DMS 273 (cell line): Measurements from ENCODE around the gene FANCC.
"Not testable (repeated sequence)": the region's sequence is repeated elsewhere in the genome, so short reads cannot be mapped to it uniquely, and the experiment has no call there.

ENCODE experiments used
- DNase-seq: peaks from one replicate; lab custom pipeline; 2025; ENCODE audit not compliant: unreplicated experiment; lab: John Stamatoyannopoulos, UW

The FANCC gene

DNA sequence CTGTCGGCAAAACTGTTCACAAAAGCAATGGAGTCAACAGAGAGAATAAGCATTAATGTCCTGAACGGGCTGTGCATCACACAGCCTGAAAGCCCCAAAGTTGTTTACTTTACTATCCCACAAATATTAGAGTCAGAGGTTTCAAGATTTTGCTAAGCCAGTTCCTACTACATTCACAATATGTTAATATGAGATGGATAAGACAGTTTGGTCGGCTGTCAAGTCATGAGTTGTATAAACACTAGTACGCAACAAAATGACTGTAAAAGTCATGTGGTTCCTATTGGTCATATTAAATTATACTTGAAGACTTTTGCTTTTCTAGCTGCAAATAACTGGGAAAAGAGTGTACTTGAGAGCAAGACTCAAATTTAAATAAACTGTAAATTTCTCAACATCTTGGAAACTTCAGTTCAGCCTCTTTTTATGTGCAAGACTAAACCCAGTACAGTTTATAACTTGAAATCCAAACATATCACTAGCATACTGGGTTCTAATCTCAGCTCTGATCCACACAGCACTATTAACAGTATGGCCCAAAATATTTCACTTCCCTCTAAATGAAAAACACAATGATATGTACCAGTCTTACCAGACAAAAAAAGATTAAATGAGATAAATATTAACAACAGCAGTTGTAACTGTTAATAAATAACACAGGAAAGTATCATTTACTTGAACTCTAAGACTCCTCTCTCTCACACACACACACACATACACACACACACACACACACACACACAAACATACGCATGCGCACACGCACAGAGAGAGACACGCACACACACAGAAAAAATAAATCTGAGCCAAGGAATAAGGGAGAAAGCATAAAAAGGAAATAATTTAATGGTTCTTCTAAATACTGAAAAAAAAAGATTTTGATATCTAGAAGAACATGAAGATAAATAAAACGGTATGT, 33.1 kb downstream of the FANCC start:
- DNase-seq: no peak

DNA sequence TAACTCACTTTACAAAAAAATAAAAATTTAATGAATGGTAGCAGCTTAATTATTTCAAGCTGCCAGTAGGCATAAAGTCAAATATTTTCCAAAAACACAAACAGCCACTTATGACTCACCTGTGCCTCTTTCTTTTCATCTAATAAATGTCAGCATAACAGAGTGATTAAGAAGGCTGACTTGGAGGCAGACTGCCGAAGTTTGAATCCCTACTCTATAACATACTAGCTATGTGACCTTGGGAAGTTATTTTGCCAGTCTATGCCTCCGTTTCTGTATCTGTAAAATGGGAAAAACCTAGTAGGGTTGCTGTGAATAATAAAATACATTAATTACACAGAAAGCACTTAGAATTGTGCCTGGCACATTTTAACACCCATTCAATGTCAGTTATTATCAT, 33.8 kb downstream of the FANCC start:
- no peak for DNase-seq

DNA sequence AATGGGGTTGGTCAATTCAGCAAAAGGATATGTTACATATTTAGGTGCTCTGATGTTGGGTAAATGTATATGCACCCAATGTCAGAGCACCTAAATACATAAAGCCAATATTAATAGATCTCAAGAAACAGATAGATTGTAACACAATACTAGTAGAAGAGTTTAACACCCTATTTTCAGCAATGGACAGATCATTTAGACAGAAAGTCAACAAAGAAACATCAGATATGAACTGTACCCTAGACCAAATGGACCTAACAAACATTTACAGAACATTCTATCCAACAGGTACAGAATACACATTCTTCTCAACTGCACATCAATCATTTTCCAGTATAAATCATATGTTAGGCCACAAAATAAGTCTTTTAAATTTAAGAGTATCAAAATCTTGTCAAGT, 35.2 kb downstream of the FANCC start:
- DNase-seq: no peak

DNA sequence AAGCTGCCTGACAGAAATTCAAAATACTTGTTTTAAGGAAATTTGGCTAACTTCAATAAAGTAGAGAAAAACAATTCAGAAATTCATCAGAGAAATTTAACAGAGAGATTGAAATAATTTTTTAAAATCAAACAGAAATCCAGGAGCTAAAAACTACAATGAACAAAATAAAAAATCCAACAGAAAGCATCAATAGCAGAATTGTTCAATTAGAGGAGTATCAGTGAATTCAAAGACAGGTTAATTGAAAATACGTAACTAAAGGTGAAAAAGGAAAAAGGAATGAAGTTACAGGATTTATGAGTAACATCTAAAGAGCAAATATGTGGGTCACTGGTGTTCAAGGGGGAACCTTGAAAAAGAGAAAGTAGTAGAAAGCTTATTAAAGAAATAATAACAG, 36.8 kb downstream of the FANCC start:
- DNase-seq: no peak

DNA sequence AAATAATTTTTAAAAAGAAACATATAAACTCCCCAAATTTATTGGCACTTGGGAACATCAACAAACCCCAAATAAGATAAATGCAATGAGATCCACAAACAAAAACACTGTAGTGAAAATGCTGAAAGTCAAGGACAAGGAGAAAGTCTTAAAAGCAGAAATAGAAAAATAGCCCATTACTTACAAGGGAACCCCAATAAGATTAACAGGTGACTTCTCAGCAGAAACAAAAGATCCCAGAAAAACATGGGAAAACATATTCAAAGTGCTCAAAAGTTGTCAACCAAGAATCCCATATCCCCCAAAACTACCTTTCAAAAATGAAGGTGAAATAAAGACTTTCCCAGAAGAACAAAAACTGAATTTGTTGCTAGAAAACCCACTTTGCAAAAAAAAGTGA, 40.0 kb downstream of the FANCC start:
- DNase-seq: no peak

DNA sequence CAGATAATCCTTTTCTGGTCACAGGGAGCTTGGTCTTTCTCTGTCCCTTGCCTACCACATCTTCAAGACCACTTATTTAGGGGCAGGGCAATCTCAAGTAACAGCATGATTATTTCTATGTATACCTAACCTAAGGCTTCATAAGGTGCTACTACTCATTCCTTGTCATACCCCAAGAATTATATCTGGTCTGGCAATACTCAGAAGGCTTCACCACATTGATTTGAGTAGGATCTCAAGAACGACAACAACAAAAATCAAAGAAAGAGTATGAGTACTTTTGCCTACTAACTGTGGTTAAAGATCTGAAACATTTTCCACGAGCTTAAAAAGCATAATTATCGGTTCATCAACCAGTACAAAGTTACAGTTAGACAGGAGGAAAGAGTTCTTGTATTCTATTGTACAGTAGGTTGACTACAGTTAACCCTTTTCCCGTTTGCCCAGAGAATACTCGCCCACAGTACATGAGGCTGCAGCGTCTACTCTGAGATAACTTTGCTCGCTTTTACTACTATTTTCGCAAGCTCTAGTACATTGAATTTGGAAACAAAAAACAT, 41.0 kb downstream of the FANCC start:
- DNase-seq: no peak

DNA sequence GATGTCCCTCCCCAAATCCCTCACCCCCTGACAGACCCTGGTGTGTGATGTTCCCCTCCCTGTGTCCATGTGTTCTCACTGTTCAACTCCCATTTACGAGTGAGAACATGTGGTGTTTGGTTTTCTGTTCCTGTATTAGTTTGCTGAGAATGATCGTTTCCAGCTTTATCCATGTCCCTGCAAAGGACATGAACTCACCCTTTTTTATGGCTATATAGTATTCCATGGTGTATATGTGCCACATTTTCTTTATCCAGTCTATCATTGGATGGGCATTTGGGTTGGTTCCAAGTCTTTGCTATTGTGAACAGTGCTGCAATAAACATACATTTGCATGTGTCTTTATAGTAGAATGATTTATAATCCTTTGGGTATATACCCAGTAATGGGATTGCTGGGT, 43.3 kb downstream of the FANCC start:
- not testable (repeated sequence) for DNase-seq

DNA sequence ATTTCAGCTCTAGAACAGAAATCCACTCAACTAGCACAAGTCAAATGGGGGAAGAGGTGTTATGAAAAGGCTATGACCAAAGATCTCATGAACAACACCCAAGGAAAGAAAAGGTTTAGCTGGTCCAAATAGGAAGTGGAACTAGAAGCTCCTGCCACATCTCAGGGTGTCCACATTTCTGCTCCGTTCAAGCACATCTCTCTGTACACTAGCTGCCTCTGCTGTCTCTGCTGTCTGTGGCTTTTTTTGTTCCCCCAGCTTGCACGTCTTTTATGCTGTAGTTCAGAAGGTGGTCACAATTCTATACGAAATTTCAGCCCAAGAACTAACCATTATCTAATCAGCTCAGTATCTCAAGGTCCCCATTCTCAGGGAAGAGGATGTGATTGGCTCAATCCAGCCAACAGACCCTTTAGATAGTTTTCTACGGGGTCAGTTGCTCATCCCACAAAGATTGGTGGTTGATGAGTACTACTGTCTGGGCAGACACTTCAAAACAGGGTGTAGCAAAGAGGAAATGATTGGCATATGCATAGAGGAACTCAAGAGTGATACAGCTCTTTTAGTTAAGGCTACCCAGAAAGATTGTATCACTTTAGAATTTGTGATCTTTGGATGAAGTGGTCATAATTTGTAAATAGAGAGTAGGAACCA, 44.0 kb downstream of the FANCC start:
- DNase-seq: no peak

DNA sequence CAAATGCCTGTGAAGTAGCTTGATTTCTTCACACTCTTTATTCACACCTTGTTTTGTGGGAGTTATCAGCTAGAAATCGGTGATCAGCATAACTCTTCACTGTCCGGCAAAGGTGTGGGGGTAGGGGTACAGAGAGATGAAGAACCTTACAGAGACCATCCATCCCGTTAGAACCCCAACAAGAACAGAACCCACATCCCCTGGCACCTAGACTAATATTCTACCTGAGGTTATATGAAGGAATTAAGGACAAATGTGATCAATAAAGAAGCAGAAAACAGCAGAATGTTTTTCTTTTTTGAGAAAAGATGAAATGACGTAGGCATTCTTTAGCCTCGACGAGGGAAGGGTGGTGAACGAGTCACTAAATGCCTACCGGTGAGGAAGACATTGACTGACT, 44.7 kb downstream of the FANCC start:
- no peak for DNase-seq

DNA sequence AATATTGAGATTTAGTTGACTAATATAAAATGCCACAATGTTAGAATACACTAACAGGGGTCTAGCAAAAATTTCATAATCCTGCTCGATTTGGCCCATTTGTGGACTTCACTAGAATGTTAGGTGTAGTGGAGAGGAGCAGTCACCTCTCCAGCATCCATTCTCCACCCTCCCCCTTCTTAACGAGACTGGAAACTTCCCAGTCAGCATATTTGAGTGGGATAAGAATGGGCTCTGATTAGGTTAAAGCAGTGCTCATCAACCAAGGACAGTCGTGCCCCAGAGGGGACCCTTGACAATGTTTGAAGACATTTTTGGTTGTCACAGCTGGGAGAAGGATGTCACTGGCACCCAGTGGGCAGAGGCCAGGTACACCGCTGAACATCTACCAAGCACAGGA, 46.7 kb downstream of the FANCC start:
- DNase-seq: no peak

DNA sequence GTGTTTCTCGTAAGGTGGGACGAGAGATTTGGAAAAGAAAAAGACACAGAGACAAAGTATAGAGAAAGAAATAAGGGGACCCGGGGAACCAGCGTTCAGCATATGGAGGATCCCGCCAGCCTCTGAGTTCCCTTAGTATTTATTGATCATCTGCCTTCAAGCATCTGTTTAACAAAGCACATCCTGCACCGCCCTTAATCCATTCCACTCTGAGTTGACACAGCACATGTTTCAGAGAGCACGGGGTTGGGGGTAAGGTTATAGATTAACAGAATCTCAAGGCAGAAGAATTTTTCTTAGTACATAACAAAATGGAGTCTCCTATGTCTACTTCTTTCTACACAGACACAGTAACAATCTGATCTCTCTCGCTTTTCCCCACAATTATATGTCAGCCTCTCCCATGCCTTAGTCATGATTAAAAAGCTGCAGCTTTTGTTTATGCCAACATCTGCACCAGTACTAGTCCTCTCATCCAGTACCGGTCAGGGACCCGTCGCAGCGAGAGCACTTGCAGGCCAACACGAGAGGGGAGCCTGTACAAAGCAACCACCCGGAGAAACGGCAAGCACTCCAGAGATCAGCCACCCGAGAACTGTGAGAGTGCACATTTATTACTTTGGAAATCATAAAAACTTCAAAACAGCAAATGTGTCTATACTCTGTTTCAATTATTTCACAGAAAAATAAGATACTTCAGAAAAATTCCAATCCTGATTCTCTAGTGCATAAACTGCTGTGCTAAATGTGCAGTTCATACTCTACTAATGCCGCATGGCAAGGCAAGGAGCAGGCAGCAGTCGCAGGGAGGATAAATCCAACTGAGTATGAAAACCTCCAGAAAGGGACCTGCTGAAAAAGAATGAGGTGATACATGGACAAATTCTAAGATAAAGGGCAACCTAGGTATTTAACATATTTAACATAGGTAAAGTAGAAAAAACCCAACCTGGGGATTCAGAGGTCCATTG, 47.4 kb downstream of the FANCC start:
- not testable (repeated sequence) for DNase-seq

DNA sequence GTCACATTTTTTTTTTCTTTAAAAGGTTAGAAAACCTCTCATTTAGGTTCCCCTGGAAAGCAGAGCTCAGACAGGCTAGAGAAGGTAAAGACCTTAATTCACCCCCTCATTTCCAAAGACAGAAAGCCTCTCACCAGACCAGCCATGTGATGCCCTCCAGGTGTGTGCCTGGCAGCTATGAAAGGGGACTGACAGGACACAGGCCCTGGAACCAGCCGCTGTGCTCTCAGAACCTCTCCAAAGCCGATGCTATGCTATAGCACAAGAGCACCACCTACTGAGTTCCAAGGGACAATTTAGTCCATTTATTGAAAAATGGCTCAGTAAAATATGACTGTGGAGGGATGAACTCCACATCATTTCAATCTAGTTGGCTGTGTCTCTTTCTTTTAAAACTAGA, 48.8 kb downstream of the FANCC start:
- peak; percentile 58 for DNase-seq

DNA sequence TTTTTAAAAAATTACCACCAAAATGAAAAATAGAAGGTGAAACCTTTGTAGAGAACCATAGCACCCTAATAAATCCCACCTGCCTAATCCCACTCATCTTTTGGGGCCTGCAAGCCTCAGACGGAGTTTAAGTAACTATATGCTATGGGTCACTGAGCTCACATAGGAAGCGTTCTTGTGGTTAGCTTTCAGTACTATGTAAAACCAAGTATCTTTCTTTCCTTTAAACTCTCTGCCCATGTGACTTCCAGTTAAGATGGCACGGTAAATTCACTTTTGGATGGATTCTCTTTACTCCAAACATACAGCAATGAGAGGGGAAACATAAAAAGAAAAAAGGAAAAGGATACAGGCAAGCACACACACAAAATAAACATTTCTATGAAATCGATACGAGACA, 50.9 kb downstream of the FANCC start:
- no peak for DNase-seq

DNA sequence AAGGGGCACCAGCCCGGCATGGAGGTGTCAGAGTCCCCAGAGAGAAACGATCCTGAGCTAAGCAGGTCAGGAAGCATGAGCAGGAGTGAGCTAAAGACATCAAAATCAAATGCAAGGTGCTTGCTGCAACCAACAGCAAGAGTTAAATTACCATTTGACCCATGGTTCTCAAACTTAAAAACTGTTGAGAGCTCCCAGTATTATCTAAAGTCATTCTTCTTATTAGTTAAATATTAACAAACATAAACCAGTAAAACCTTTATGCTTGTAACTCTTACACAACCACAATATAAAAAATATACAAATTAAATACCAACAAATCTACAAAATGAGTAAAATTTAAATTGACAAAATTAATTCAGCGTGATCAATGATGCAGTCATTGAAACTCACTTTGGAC, 51.5 kb downstream of the FANCC start:
- no peak for DNase-seq

DNA sequence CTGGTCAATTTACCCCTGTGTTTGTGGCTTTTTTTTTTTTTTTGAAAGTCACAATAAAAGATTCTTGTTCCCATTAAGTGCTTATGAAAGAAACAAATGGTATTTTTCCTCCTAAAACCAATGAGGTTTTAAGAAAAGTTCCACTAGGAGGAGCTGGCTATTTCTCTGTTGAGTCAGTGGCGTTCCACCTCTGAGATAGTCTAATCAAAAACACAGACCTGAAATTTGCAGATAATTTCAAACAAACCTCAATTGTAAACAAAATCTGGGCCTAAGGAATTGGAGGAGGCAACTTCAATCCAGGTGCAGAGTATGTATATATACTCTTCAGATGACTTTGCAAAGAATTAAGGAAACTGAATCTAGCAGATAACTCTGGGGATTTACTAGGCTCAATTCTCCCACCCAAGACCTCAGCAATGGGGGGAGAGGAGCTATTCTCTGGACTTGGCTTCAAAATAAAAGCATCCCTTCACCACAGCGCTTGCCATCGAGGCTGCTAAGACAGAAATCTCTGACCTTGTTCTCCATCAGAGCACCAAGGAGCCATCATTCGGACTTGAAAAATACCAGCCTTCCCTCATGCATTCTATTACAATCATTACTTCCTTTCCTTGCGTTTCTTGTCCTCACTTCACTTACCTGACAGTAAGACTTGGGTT, 52.4 kb downstream of the FANCC start:
- DNase-seq: peak; percentile 35

DNA sequence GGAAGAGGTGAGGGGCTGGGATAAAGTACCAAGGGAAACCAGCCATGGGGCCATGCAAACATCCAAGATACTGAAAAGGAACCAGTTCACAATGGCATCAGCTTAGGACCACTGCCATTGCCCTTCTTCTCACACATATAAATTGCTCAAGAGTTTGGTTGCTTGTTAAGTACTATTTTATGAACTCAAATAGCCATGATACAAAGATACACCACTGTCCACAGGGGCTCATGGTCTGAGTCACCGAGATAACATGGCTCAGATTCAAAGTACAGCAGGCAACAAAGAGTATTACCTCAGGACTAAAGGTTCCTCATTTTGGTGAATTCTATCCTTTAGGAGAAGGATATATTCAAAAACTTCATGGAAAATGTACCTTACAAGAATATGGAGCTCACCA, 55.6 kb downstream of the FANCC start:
- no peak for DNase-seq

DNA sequence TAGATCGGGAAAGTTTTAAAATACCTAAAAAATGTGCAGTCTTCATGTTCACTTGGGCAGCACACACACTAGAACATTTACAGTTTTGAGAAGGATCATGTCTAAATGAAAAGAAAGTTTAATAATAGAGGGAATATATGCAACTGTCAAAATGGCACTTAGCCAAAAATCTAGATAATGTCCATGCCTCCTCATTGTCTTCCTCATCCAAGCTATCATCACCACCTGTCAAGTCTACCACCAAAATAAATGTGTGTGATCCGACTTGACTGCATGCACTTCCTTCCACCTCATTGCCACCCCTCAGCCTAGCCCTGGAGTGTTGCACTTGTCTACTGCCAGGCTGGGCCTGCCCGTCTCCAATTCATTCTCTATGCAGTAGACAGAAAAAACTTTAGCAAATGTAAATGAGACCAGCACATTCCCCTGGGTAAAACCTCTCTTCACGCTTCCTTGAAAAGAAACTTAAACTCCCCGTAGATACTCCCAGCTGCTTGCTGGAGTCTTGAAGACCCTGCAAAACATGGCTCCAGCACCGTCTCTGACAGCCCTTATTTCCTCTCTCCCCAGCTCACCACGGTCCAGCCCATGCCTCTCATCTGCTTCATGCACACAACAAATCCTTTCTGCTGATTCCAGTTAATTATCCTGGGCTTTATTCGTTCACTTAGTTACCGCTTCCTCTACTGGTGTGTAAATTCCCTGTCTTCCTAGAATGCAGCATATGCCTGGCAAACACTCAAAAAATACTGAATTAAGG, 66.9 kb downstream of the FANCC start:
- DNase-seq: peak; percentile 31

DNA sequence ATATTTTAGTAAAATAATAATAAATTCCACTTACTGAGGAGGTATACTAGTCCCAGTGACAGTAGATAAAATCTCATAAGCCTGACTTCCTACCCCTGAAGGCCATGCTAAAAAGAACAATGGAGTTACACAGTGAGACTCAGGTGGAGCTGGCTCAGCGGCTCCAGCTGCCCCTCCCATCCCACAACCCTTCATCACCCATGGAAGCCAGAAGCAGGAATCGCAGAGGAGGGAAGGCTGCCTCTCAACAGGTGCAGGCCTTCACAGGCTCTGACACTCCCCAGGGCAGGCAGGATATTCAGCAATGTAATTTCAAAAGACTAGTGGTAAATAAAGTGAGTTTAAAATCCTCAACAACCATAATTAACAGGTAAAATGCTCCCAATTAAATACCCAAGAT, 67.5 kb downstream of the FANCC start:
- DNase-seq: peak; percentile 3

DNA sequence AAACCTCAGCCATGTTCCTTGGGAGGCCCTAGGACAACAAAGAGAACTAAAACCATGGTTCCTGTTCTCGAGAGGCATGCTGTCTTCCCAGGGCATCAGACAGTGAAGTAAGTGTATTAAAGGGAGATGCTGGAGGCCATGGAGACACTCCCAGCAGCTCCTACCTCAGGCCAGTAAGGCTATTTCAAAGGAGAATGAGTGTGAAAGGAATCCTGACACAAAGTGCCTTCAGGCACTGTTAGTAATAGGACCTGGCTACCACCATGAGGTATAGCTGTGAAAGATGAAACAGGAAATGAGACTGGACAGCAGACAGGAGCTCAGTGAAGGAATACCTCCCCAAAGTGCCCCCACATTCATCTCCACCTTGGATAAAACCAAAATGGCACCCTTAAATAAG, 71.0 kb downstream of the FANCC start:
- no peak for DNase-seq

DNA sequence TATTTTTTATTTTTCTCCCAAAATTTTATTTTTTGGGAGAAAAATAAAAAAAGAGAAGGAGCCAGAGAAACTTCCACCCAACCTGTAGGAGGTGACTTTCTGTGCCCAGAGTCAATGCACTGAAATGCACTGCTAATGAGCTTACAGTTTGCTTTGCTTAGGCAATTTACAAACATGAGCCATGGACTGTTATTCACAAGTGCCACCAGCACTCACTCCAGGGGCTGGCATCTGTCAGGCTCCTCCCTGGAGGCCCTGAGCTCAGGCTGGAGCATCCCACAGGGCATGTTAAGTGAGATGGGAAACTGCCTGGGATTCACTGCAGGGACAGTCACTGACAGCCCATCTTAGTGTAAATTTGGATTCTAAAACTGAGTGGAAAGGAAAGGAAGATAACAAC, 74.9 kb downstream of the FANCC start:
- DNase-seq: peak; percentile 13
